D341Med (cell line): ENCODE measurements around the gene HJURP.

Source experiments
- DNase-seq: peaks from one replicate; pipeline ENCODE4 v3.0.0; 2012; ENCODE audit warnings: low spot score

Gene HJURP

DNA sequence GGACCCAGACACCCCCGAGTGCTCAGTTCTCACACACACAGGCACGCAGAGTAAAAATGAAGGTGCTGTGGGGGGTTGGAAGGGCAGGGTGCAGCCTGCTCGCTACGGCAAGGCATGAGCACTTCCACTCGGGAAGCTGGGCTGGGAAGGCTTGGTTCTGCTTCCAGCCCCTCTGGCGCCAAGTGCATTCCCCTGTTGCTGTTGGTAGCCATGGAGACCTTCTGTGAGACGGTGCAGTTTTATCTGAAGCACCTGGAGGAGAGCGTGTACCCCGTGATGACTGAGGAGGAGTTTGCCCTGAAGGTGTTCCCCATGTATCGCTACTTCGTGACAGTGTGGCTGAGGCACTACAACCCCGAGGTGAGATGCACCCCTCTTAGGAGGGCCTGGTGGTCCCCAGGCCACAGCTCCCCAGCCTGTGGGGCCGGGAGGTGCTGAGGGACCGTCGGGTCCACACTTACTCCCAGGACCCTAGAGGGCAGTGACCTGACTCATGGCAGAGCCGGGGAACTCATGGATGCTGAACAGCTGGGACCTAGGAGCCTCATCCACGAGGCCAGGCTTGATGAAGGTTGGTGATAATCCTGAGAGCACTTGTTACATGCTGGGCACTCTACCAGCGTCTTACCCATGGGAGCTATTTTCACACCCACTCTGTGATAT, 60.7 kb downstream of the HJURP start:
- DNase-seq, result no peak

DNA sequence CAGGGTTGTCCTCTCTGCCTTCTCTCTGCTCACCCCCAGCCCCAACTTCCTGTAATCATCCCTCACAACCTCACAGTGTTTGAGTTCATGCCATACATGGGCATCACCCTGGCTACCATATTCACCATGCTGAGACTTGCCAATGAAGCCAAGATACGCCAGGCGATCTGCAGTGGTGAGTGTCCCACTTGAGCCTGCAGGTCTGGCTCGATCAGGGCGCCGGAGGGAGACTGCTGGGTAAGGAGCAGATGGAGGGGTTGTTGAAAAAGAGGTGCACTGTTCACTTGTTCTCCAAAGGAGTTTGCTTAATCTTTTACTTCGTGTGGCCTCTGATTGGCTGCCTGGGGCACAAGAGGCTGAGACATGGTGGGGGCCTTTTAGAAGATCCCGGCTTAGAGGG, 61.6 kb downstream of the HJURP start:
- no peak for DNase-seq

DNA sequence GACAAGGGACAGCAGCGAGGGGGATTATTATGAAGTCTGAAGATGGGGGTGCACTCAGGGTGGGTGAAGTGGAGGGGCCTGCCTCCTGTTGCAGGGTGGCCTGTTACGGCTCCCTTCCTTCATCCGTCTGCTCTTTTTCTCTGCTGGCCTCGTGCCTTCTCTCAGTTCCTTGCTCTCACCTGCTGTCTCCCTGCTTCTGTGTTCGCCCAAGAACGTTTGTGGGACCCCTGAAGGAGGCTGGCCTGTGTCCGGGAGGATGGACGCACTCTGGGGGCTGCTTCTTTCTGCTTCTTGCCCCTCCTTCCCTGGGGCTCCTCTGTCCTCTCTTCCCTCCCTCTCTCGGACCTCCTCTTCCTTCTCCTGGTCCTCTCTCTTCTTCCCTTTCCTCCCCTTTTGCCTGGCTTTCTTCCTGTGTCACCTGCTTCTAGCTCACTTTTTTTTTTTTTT, 62.4 kb downstream of the HJURP start:
- DNase-seq, result no peak

DNA sequence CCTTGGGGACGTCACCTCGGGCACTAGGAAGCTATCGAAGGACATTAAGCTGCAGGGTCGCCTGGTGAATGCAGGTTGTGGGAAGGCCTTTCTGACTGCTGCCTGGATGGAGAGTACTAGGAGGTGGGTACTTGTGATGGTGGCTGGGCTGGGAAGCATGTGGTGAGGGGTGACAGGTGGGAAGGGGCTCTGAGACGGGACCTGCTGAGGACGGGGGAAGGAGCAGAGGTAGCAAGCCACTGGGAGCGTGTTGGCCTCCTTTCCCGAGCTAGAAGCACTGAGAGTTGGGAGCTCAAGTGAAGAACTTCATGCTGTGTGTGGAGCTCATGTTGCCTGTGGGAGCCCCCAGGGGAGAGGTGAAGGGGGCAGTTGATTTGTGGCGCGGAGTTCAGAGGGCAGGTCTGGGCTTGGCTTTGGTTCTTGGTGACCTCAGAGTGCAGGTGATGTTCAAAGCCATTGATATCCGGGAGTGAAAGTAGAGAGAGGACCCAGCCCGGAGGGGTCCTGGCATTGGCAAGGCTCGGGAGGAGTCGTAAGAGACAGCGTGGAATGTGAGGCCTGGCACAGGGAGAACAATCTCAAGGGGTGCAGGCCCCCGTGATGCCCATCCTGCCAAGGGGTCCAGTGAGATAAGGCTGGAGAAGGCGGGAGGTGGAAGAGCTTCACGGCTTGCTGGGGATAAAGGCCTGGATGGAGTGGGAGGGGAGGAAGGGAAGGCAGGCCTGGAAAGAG, 63.0 kb downstream of the HJURP start:
- no peak for DNase-seq

DNA sequence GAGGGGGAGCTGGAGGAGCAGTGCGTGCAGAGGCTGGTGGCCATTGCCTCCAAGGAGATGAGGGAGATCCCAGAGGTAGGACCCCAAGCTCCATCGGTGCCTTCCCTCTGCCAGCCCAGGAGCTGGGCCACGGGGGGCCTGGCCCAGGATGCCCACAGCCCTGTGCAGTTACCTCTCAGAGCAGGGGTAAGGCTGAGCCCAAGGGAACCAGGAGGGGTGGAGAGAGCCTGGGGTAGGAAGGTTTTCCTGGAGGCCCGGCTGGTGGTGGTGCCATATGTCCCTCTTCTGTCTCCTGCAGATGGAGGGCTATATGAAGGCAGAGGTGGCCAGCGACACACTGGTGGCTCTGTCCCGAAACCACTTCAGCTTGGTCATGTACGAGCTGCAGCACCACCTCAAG, 64.8 kb downstream of the HJURP start:
- no peak for DNase-seq
